PC-3 (cell line): ENCODE results near the gene SPHK2. TPM values are rescaled to one million over a fixed set of nuclear protein-coding genes. Genes with fewer than 3 reads are reported as not detected.
"Not testable (repeated sequence)": the region's sequence is repeated elsewhere in the genome, so short reads cannot be mapped to it uniquely, and the experiment has no call there.

ENCODE experiments used
- ATAC-seq: fragments of 200-7000 bp; cut with Tn5 transposase; 2 replicates; pipeline ENCODE4 v1.9.1; 2020; ENCODE audit warnings: mild to moderate bottlenecking, moderate library complexity
- BruUV-seq: library from RNA; stranded (reverse); fragments of 400-500 nt; replicated peaks from 2 replicates; lab custom pipeline; 2021; lab: Mats Ljungman, UMichigan
- CTCF ChIA-PET: fragments of 300-600 bp; sonication (Branson Sonifier 250); formaldehyde crosslinking; loops from one replicate; lab custom pipeline; 2022; ENCODE audit warnings: antibody characterized with exemption; lab: Charles Lee
- POLR2A ChIA-PET: fragments of 300-600 bp; sonication (Branson Sonifier 250); formaldehyde crosslinking; loops from one replicate; lab custom pipeline; 2022; ENCODE audit warnings: antibody characterized with exemption; ENCODE audit not compliant: unreplicated experiment; lab: Charles Lee
- DNase-seq: peaks from one replicate; pipeline ENCODE4 v3.0.0-alpha.2; 2015
- H2AFZ ChIP-seq: fragments of 300-600 bp; sonication (generic); 2 replicates; pipeline ENCODE4 v1.6.0; 2016; ENCODE audit warnings: antibody characterized with exemption, low read length
- H3F3A ChIP-seq: fragments of 300-600 bp; sonication (generic); one replicate; pipeline ENCODE4 v1.6.0; 2017; ENCODE audit warnings: antibody characterized with exemption, low read length, control low read depth, mild to moderate bottlenecking; ENCODE audit not compliant: unreplicated experiment
- H3K27ac ChIP-seq: fragments of 300-600 bp; sonication (generic); 2 replicates; pipeline ENCODE4 v1.5.1; 2016; ENCODE audit warnings: mild to moderate bottlenecking, low read length
- H3K27me3 ChIP-seq: fragments of 300-600 bp; sonication (generic); 2 replicates; pipeline ENCODE4 v1.6.1; 2016; ENCODE audit warnings: low read length, mixed read lengths
- H3K36me3 ChIP-seq: fragments of 300-600 bp; sonication (generic); 2 replicates; pipeline ENCODE4 v1.6.1; 2016; ENCODE audit warnings: low read depth, mixed run types, low read length, mixed read lengths
- H3K4me1 ChIP-seq: fragments of 300-600 bp; sonication (generic); 2 replicates; pipeline ENCODE4 v1.5.1; 2016; ENCODE audit warnings: low read length; ENCODE audit not compliant: insufficient read depth
- H3K4me2 ChIP-seq: fragments of 300-600 bp; sonication (generic); 2 replicates; pipeline ENCODE4 v1.6.0; 2016; ENCODE audit warnings: low read length
- H3K4me3 ChIP-seq: fragments of 300-600 bp; sonication (generic); 2 replicates; pipeline ENCODE4 v1.5.1; 2016; ENCODE audit warnings: mild to moderate bottlenecking, low read length, mixed read lengths
- H3K79me2 ChIP-seq: fragments of 300-600 bp; sonication (generic); 2 replicates; pipeline ENCODE4 v1.6.1; 2017; ENCODE audit warnings: low read length, mixed read lengths
- H3K9ac ChIP-seq: fragments of 300-600 bp; sonication (generic); 2 replicates; pipeline ENCODE4 v1.6.0; 2016; ENCODE audit warnings: mild to moderate bottlenecking, low read length
- H3K9me2 ChIP-seq: fragments of 300-600 bp; sonication (generic); replicated peaks from 2 replicates; pipeline ENCODE4 v1.6.1; 2016; ENCODE audit warnings: mixed run types, low read length, mixed read lengths
- H3K9me3 ChIP-seq: fragments of 300-600 bp; sonication (generic); 2 replicates; pipeline ENCODE4 v1.6.1; 2016; ENCODE audit warnings: low read length, mixed read lengths
- H4K20me1 ChIP-seq: fragments of 300-600 bp; sonication (generic); 2 replicates; pipeline ENCODE4 v1.6.1; 2016; ENCODE audit warnings: low read length, mixed read lengths
- EZH2 ChIP-seq: fragments of 300-600 bp; sonication (generic); IDR thresholded peaks from one replicate; pipeline ENCODE4 v1.6.1; 2017; ENCODE audit warnings: antibody characterized with exemption, mild to moderate bottlenecking, low read length; ENCODE audit not compliant: unreplicated experiment
- EZH2phosphoT487 ChIP-seq: fragments of 300-600 bp; sonication (generic); IDR thresholded peaks from 2 replicates; pipeline ENCODE4 v1.6.1; 2018; ENCODE audit warnings: mild to moderate bottlenecking, antibody characterized with exemption, low read length, borderline replicate concordance
- intact Hi-C: fragments of 100-400 bp; cut with micrococcal nuclease; formaldehyde crosslinking; loops from 2 replicates; pipeline ENCODE4 v1.9.0; 2023
- total RNA-seq: library from RNA; depleted of rRNA; stranded (reverse); fragments of >200 nt; gene quantifications from 2 replicates; pipeline ENCODE4 v1.2.3, GENCODE V29; 2014
- TF ChIP-seq, protein P1 (sequence below): fragments of 300-600 bp; sonication (generic); conservative IDR thresholded peaks from 2 replicates; pipeline ENCODE4 v1.5.1; 2017; ENCODE audit warnings: antibody characterized with exemption, low read depth, mild to moderate bottlenecking, low read length

The SPHK2 gene
- total RNA-seq, 1 experiment from 2014 or later: 8.5 TPM

DNA sequence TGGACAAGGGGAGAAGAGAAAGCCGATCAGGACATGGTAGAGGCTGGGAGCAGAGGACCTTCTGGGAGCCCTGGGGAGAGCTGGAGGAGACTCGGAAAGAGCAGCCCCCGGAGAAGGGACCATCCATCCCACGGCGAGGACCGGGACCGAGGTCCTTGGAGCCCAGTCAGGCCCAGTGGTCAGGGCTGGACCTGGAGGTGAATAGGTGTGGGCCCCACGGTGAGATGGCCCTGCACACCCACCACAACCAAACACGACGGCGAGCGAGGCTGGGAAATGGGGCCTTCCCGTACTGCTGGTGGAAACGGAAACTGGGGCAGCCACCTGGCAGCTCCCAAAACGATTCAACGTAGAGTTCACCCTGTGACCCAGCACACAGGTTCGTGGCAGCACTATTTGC lies 57.2 kb downstream of the SPHK2 start:
- no peak overlapping the region for H3K4me2 ChIP-seq
- no peak for DNase-seq
- H2AFZ ChIP-seq: no peak overlapping the region
- H3K9me3 ChIP-seq: no peaks in the 10 kb centered on the region
- H3K36me3 ChIP-seq: no peaks in the 10 kb centered on the region
- intact Hi-C loops: loop anchor here (5.0 kb wide), 1 partner anchor 36 kb away; no protein-coding TSS in a partner anchor
- no peaks in the 10 kb centered on the region for H3K9me2 ChIP-seq
- H3K4me1 ChIP-seq: no peaks in the 10 kb centered on the region
- CTCF ChIA-PET: no interaction called here
- H3K27me3 ChIP-seq: no peaks in the 10 kb centered on the region
- no peak for ATAC-seq
- H3F3A ChIP-seq: no peaks in the 10 kb centered on the region
- no peak overlapping the region for H3K4me3 ChIP-seq
- no peaks in the 10 kb centered on the region for H3K79me2 ChIP-seq
- H4K20me1 ChIP-seq: no peaks in the 10 kb centered on the region
- POLR2A ChIA-PET: no interaction called here
- BruUV-seq: no TSS peak
- H3K9ac ChIP-seq: no peak overlapping the region
- TF ChIP-seq EZH2phosphoT487: no peak
- TF ChIP-seq, protein P1, sequence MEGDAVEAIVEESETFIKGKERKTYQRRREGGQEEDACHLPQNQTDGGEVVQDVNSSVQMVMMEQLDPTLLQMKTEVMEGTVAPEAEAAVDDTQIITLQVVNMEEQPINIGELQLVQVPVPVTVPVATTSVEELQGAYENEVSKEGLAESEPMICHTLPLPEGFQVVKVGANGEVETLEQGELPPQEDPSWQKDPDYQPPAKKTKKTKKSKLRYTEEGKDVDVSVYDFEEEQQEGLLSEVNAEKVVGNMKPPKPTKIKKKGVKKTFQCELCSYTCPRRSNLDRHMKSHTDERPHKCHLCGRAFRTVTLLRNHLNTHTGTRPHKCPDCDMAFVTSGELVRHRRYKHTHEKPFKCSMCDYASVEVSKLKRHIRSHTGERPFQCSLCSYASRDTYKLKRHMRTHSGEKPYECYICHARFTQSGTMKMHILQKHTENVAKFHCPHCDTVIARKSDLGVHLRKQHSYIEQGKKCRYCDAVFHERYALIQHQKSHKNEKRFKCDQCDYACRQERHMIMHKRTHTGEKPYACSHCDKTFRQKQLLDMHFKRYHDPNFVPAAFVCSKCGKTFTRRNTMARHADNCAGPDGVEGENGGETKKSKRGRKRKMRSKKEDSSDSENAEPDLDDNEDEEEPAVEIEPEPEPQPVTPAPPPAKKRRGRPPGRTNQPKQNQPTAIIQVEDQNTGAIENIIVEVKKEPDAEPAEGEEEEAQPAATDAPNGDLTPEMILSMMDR: no peak
- no peak overlapping the region for H3K27ac ChIP-seq

DNA sequence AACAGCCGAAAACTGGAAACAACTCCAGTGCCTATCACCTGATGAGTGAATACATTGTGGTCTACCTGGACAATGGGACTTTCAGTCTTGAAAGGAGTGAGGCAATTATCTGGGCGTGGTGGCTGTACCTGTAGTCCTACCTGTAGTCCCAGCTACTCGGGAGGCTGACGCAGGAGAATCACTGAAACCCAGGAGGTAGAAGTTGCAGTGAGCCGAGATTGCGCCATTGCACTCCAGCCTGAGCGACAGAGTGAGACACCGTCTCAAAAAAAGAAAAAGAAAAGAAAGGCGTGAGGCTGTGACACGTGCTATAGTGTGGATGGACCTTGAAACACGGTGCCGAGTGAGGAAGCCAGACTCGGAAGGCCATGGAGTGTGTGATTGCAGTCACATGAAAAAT lies 57.6 kb downstream of the SPHK2 start:
- Histone ChIP-seq H3K4me3 (no peak overlapping the region), H3K4me1 (no peaks in the 10 kb centered on the region), H3K36me3 (no peaks in the 10 kb centered on the region), H3K27ac (no peak overlapping the region), H3K9ac (no peak overlapping the region), H3F3A (no peaks in the 10 kb centered on the region), H4K20me1 (no peaks in the 10 kb centered on the region), H3K27me3 (no peaks in the 10 kb centered on the region), H3K79me2 (no peaks in the 10 kb centered on the region), H3K9me2 (no peaks in the 10 kb centered on the region), H3K4me2 (no peak overlapping the region), H3K9me3 (no peaks in the 10 kb centered on the region), H2AFZ (no peak overlapping the region)
- no peak for DNase-seq
- intact Hi-C loops: loop anchor here (5.0 kb wide), 1 partner anchor 35 kb away; no protein-coding TSS in a partner anchor
- TF ChIP-seq EZH2phosphoT487 (no peak), EZH2 (no peak)
- TF ChIP-seq, protein P1: no peak
- no TSS peak for BruUV-seq
- ChIA-PET POLR2A (no interaction called here), CTCF (no interaction called here)
- ATAC-seq: no peak

DNA sequence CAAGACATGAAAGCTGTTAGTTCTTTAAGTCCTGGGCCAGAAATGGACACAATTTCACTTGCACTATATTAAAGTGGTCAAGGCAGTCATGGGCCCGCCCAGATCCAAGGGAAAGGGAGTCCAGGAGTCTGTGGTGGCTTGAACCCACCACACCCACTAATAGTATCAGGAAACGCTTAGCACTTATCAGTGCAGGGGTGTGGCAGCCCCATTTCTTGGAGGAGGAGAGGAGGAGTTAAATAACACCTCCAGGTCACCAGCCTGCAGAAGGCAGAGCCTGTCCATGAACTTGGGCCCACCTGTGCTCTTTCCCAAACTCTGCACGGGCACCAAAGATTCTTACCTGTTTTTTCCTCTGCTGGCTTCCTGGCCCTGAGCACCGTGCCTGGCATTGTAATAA lies 58.9 kb downstream of the SPHK2 start:
- intact Hi-C loops: loop anchor here (5.0 kb wide), 1 partner anchor 34 kb away; no protein-coding TSS in a partner anchor
- Histone ChIP-seq H4K20me1 (no peaks in the 10 kb centered on the region), H3K9me2 (no peaks in the 10 kb centered on the region), H3K27me3 (no peaks in the 10 kb centered on the region), H3K9ac (no peak overlapping the region), H3K4me1 (no peaks in the 10 kb centered on the region), H3K4me3 (no peak overlapping the region), H3K9me3 (no peaks in the 10 kb centered on the region), H3K4me2 (no peak overlapping the region), H3K36me3 (no peaks in the 10 kb centered on the region), H3K27ac (no peak overlapping the region), H3F3A (no peaks in the 10 kb centered on the region), H2AFZ (no peak overlapping the region), H3K79me2 (no peaks in the 10 kb centered on the region)
- no TSS peak for BruUV-seq
- DNase-seq (no peak), ATAC-seq (no peak)
- TF ChIP-seq, protein P1: no peak
- TF ChIP-seq EZH2 (no peak), EZH2phosphoT487 (no peak)
- POLR2A ChIA-PET: no interaction called here
- CTCF ChIA-PET: no interaction called here

DNA sequence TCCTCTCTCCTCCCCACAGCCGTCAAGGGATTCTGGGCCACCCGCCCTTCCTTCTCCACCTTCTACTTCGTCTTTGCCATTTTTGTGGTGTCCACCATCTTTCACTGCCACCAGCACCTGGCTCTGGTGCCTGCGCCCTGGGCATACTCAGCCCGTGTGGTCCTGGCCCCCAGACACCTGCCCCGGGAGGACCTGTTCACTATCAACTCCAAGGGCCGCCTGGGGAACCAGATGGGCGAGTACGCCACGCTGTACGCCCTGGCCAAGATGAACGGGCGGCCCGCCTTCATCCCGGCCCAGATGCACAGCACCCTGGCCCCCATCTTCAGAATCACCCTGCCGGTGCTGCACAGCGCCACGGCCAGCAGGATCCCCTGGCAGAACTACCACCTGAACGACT lies 60.7 kb downstream of the SPHK2 start:
- H3K27ac ChIP-seq, H3K9me2 ChIP-seq, H2AFZ ChIP-seq, ATAC-seq, H3K9me3 ChIP-seq, CTCF ChIA-PET, BruUV-seq, intact Hi-C loops, H3K4me1 ChIP-seq, H3F3A ChIP-seq, H3K79me2 ChIP-seq, POLR2A ChIA-PET, H3K27me3 ChIP-seq, H3K4me3 ChIP-seq, H3K36me3 ChIP-seq, H3K9ac ChIP-seq, H4K20me1 ChIP-seq, DNase-seq, H3K4me2 ChIP-seq: not testable (repeated sequence)
